GM18909 (cell line): ENCODE results near the gene MEA1.

Experiments used
- ATAC-seq: cut with Tn5 transposase; IDR thresholded peaks from one replicate; pipeline ENCODE4 v1.9.1; 2021; ENCODE audit warnings: mild to moderate bottlenecking; ENCODE audit not compliant: unreplicated experiment, poor library complexity

MEA1 gene

DNA sequence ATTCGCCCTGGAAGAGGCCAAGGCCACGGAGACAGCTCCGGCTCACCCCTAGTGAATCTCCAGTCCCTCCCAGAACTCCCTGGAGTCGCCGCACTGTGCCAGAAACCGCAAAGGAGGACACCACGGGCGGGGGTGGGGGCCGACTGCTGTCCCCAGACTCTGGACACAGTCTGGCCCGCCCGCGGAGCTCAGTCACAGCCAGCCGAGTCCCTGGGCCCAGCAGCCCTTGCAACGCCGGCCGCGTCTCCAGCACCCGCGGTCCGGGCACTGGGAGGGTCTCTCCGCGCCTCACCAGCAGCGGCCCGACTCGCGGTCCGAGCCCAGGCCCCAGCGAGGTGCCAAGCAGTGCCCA is 35.3 kb downstream of the MEA1 start:
- ATAC-seq: no peak

DNA sequence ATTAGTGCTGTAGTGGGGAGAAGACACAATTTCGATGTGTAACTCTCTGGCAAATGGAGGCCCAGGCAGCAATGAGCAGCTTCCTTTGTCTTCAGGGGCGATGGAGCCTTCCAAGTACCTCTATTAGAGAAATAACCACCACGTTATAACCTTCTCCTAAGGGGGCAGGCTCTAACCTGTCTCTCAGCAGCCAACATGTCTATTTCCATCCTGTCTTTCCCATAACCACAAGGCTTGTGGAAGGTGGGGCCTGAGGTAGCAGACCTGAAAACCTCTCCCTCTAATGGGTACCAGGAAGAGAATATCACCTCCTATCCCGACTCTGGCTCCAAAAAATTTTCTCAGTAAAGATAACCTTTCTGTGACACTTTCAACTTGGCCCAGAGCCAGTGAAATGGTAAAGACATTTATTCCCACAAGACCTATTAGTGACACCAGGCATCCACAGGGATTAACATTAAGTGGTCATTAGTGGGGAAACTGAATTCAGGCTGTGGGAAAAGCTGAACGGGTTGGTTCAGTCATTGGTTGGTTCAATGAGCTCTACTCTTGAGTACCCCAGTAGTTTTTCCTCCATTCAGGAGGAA is 38.7 kb downstream of the MEA1 start:
- ATAC-seq: no peak

DNA sequence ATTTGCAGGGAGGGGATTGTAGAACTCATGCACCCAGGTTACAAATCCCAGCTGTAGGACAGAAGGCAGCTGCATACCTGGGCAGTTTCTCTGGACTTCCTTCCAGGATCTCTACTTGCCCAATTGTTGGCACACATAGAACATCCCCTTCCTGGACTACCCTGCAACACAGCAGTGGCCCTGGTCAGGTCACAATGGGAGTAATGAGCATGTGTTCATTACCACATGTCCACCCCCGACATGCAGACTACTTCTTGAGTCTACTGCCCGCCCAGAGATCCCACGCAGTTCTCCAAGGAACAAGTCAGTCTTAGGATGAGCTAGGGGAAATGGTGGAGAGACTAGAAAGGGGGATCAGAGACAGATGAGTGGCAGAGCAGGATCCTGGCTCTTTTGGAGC is 39.8 kb downstream of the MEA1 start:
- ATAC-seq: no peak

DNA sequence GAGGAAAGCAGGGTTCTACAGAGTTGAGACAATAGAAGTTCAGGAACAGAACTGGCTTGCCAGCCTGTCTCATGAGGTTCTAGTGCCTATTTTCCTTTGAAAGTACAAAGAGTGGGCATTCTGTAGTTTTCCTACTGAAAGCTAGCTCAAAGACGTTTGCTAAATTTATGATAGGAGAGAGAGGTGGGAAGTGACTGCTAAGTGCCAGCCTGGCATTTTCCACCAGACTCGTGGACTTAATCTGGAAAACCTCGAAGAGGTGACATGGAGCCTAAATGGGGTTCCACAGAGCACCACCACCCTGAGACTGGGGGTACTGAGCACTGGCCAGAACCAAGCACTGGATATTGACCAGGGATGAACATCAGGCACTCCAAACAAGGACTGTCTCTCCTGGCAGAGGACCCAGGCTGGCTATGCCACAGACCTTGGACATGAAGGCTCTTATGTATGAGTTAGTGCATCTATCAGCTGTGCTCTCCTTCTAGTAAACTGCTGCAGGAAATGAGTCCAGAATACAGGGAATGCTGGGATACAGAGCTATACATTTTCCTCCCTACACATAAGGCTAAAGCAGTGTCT is 41.9 kb downstream of the MEA1 start:
- no peak for ATAC-seq

DNA sequence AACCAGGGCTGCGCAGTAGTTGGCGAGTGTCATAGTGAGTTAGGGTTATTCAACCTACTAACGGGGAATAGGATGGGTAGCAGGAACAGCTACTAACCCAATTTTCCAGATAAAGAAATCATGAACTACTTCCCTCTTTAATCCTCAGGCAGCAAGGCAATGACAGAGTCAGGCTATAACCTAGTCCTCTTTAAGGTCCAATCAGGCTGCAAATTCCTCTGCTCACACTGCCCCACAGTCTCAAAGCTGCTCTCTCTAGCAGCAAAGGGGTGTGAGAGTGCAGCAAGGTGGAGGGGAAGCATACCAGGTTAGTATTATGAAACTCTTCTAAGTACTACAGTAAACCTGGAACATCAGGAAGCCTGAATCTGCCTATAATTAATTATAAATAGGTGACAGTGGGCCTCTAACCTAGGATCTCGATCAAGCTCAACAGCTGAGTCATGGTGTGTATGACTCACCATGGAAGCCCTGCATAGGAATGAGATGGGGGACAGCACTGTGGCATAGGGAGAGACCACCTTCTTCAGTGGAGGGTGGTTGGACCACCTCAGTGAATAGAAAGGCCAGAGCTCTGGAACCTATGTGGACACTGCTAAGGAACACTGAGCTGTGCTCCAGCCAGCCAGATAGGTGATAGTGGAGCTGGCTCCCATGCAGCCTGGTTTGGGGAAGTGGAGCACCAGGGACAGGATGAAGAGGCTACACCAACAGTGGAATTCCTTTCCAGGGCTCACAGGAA is 42.7 kb downstream of the MEA1 start:
- no peak for ATAC-seq

DNA sequence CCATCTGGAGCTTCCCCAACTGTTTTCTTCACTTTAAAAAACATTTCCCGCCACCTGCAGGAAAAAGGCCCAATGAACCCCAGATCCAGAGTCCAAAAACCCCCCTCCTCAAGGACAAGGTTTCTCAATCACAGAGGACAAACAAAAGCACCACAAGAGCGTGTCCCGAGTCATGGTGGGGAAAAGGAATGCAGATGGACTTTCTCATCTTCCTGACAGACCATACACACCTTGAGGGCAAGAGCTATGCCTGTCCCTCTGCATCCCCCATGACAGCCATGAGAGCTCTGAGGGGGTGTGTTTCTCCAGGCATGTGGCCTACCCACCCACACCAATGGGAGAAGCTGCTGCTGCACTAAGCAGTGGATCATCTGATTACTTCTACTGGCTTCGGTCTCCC is 43.8 kb downstream of the MEA1 start:
- no peak for ATAC-seq

DNA sequence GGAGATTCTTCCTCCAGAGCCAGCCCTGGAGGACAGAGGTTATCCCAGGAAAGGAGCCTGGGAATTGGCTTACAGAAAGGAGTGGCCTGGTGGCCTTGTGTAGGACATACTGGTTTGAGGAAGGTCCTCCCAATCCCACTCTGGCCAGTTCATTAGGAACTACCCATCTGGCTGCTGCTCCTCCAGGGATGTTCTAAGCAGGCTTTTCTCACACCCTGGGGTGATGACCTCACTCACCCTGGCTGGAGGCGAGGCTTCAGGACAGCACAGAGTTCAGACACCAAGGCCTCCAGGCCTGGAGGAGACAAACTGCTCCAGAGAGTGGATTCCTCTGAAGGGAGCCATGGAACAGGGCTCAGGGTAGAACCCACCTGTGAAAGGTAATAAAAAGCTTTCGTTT is 44.3 kb downstream of the MEA1 start:
- no peak for ATAC-seq

DNA sequence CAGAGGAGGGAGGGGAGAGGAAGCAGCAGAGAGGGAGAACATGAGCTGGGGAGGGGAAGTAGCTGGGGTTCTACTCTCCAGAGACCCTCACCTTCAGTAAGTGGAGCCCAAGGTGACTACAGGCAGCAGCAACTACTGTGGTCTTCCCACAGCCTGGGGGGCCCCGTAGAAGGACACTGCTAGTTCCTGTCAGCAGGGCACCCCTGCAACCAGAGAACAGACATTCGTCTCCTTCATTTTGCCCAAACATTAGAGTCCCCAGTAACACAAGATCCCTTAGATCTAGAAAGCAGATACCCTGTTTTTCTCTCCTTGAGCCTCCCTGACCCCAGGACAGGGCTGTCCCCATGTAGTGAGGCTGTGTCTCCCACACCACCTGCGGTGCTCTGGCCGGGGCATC is 45.0 kb downstream of the MEA1 start:
- ATAC-seq: no peak

DNA sequence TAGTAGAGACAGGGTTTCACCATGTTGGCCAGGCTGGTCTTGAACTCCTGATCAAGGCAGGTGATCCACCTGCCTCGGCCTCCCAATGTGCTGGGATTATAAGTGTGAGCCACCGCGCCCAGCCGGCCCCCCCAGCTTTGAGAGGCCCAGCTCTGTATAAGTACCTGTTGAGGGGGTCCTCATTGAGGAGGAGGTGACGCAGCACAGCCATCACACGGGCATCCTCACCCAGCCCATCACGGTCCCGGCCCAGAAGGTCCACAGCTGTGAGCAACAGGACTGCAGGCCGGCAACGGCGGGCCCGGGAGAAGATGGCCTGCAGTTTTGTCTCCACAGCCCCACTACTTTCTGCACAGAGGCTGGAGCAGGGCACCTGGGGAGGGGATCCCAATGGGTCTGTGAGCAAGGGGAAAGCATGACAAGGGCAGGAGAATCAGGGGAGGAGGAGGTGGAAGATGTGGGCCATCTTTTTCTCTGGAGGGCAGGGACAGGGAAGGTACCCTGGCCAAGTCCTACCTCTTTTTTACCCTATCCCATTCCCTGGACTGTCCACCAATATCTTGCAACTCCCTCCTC is 45.5 kb downstream of the MEA1 start:
- ATAC-seq: no peak

DNA sequence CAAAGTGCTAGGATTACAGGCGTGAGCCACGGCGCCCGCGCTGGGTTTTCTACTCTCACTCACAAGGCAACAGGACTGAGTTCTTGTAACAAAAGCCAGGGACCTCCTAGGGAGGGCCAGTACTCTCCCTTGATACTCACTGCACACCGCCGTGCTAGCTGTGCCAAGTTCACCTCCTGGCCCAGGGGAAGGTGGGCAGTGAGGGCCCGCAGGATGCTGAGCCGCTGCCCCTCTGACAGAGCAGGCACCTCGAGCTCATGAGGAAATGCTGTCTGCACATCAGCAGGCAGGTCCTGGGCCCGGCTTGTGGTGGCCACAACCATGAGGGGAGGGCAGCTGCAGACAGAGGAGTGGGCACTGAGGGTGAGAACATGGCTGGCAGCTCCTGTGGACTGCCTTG is 46.5 kb downstream of the MEA1 start:
- ATAC-seq: no peak

DNA sequence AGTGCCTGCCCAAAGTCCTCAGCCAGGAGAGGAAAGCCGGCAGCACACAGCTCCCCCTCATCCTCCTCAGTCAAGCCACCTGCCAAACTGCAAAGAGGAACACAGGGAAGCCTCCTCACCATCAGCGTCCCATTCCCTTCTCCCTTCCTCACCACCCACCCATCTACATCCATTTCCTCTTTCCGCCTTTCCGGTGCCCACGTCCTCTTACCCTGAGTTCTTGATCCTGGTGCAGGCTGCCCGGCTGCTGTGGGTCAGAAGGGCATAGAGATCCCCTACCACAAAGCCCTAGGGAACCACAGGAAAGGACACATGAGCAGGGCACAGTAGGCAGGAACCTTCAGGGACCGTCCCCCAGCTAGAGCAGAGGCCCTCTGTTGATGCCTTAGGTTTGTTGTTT is 47.2 kb downstream of the MEA1 start:
- ATAC-seq: no peak

DNA sequence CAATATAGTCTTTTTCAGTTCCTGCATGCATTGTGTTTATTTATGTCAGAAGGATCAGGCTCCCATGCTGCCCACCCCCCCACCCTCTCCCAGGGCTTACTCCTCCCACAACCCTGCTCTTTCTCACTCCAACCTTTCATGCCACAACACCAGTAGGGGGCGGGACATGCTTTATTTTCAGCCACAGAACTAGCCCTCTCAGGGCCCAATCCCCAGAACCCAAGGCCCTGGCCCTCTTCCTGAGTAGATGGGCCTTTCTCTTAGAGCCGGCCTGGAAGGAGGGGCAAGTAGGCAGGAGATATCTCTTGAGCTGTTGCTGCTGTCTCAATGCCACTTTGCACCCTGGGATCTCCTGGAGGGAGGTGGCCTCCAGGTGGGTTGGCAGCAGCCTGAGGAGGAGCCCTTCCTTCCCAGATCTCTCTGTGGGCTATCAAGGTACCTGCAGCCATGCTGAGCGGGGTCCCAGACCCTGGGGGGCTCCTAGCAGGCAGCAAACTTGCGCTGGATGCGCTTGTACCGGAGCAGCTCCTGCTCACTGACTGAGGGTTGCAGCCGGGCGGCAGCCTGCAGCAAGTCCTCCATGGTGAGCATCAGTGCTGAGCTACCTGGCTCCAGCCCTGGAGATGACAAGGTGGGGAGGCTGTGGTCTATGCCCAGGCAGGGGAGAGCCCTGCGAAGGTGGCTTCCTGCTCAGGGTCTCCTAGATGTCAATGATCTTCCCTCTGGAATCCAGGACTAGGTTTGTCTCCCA is 49.7 kb downstream of the MEA1 start:
- no peak for ATAC-seq

DNA sequence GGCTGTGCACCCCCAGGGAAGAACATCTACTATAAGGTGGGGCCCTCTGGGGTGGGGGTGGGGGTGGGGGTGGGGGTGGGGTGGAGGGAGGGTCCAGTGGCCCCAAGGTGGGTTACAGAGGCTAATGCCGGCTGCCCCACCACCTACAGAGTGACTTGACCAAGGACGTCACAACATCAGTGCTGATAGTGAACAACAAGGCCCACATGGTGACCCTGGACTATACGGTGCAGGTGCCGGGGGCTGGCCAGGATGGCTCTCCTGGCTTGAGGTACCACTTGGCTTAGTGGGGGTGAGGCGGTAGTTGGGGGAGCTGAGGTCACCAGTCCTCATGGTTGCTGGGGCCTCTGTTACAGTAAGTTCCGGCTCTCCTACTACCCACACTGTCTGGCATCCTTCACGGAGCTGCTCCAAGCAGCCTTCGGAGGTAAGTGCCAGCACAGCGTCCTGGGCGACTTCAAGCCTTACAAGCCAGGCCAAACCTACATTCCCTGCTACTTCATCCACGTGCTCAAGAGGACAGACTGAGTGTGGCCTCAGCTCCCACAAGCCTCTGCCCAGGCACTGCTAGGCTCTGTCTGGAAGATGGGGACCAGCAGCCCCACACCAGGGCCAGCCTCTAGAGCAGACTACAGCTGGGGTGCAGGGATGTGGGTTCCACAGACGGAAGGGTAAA is 50.4 kb downstream of the MEA1 start:
- no peak for ATAC-seq

DNA sequence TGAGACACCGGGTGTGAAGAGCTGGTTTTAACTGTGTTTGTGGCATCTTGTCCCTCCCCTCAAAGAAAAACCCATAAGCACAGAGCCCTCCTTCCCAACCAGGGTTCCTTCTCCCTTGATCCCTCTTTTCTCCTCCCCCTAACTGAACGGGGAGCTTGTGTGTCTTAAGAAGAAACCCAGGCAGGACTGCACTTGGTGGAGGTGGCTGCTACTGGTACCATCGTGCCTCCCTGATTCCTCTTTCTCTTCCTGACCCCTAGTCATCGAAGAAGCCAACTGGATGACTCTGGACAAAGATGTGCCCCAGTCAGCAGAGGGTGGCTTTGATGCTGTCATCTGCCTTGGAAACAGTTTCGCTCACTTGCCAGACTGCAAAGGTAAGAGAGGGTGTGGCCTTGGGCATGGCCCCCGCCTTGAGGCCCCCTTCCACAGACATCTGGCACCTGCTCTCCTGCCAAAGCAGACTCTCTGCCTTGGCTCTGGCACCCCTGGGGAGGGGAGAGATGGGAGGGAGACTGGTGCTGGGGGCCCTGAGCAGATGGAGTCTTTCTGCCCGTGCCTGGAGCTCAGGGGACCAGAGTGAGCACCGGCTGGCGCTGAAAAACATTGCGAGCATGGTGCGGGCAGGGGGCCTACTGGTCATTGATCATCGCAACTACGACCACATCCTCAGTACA is 51.1 kb downstream of the MEA1 start:
- no peak for ATAC-seq

DNA sequence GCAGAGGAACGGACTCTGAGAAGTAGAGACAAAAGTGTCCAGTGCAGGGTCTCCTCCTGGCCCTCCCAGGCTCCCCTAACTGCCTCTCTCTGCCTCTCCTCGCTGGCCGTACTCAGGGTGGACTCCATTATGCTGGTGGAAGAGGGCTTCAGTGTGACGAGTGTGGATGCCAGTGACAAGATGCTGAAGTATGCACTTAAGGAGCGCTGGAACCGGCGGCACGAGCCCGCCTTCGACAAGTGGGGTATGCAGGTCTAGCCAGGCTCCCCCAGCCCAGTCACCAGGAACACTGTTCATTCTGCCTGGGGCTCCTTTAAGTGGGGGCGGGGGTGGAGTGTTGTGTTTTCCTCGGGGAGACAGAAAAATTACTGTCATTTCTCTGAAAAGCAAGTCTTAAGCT is 51.6 kb downstream of the MEA1 start:
- no peak for ATAC-seq
